GM21576 (cell line): ENCODE data around the gene PSMC3.

Source experiments
- ATAC-seq: cut with Tn5 transposase; IDR thresholded peaks from one replicate; pipeline ENCODE4 v1.9.1; 2021; ENCODE audit warnings: mild to moderate bottlenecking, moderate library complexity; ENCODE audit not compliant: unreplicated experiment

Gene PSMC3

GRCh38 chr11:47395223-47396048 is 30.8 kb downstream of the PSMC3 start:
- no peak for ATAC-seq

- ATAC-seq = peak; percentile 55
These were observed 31.7 kb downstream of the PSMC3 start for GRCh38 chr11:47394322-47395222.

- ATAC-seq = no peak
These were observed 32.3 kb downstream of the PSMC3 start for GRCh38 chr11:47394050-47394321.

GRCh38 chr11:47393163-47394049 is 32.8 kb downstream of the PSMC3 start:
- ATAC-seq = no peak

- no peak for ATAC-seq
These were observed 33.6 kb downstream of the PSMC3 start for GRCh38 chr11:47392546-47393162.

- no peak for ATAC-seq
These were observed 34.4 kb downstream of the PSMC3 start for GRCh38 chr11:47391711-47392432.

- no peak for ATAC-seq
These were observed 35.1 kb downstream of the PSMC3 start for GRCh38 chr11:47391077-47391583.

GRCh38 chr11:47390422-47390760 is 35.8 kb downstream of the PSMC3 start:
- no peak for ATAC-seq

GRCh38 chr11:47389577-47390421 is 36.4 kb downstream of the PSMC3 start:
- no peak for ATAC-seq

- no peak for ATAC-seq
These were observed 37.3 kb downstream of the PSMC3 start for GRCh38 chr11:47388697-47389576.

GRCh38 chr11:47387944-47388696 is 38.1 kb downstream of the PSMC3 start:
- no peak for ATAC-seq

- ATAC-seq = no peak
These were observed 41.7 kb downstream of the PSMC3 start for GRCh38 chr11:47384498-47384897.

- no peak for ATAC-seq
These were observed 43.2 kb downstream of the PSMC3 start for GRCh38 chr11:47383071-47383470.

- ATAC-seq = no peak
These were observed 46.2 kb downstream of the PSMC3 start for GRCh38 chr11:47380078-47380477.

GRCh38 chr11:47379317-47379716 is 46.9 kb downstream of the PSMC3 start:
- no peak for ATAC-seq

GRCh38 chr11:47378836-47379170 is 47.4 kb downstream of the PSMC3 start:
- ATAC-seq = no peak

- ATAC-seq = peak; percentile 72
These were observed 48.0 kb downstream of the PSMC3 start, which contains the start of gene SPI1 for GRCh38 chr11:47378010-47378835. Gene SPI1, minus strand, starts transcription at chr11:47378547. Its CDS starts 194 bp downstream, at chr11:47378353.
